Gastroesophageal sphincter (tissue), 4 donors: ENCODE results near the gene NAMPT. TPM values are rescaled to one million over a fixed set of nuclear protein-coding genes. Genes with fewer than 3 reads are reported as not detected.

ENCODE experiments used
- ATAC-seq: fragments of 150-250 bp; one replicate; pipeline ENCODE4 v1.9.1; 2016; ENCODE audit warnings: mild to moderate bottlenecking, moderate library complexity
- H3K27ac ChIP-seq, 4 donors: fragments of 200-600 bp; sonication (generic) in 3 of 4; 1 replicate in 3 of 4; 2 replicates in 1 of 4; pipeline ENCODE4 v1.5.1; 2016 to 2019
- H3K27me3 ChIP-seq: fragments of 200-600 bp; sonication (generic); one replicate; pipeline ENCODE4 v1.5.1; 2019
- H3K36me3 ChIP-seq, 2 donors: fragments of 200-600 bp; sonication (generic); one replicate each; pipeline ENCODE4 v1.5.1; 2019; ENCODE audit warnings: control low read depth in 1 of 2
- H3K4me1 ChIP-seq, 3 donors: fragments of 200-600 bp; sonication (generic); 1 replicate in 2 of 3; 2 replicates in 1 of 3; pipeline ENCODE4 v1.5.1; 2016 to 2019; ENCODE audit warnings: control low read depth in 2 of 3
- H3K4me3 ChIP-seq, 2 donors: fragments of 200-600 bp; sonication (generic); one replicate each; pipeline ENCODE4 v1.5.1; 2019; ENCODE audit warnings: mild to moderate bottlenecking in 1 of 2, moderate library complexity in 1 of 2
- H3K9me3 ChIP-seq, 3 donors: fragments of 200-600 bp; sonication (generic); one replicate each; pipeline ENCODE4 v1.5.1; 2017 to 2019; ENCODE audit warnings: control low read depth in 2 of 3
- EP300 ChIP-seq: sonication (generic); formaldehyde crosslinking; IDR thresholded peaks from one replicate; pipeline ENCODE4 v1.6.1; 2017; ENCODE audit warnings: antibody characterized with exemption, mild to moderate bottlenecking
- POLR2A ChIP-seq, 2 donors: fragments of 450-650 bp; IDR thresholded peaks; one replicate each; pipeline ENCODE4 v1.6.1; 2017; ENCODE audit warnings: antibody characterized with exemption in 2 of 2, mild to moderate bottlenecking in 2 of 2, moderate library complexity in 1 of 2
- POLR2AphosphoS5 ChIP-seq: sonication (generic); formaldehyde crosslinking; IDR thresholded peaks from one replicate; pipeline ENCODE4 v1.6.1; 2017; ENCODE audit warnings: antibody characterized with exemption
- whole genome bisulfite sequencing, 2 donors: methylation state at CpG; one replicate each; pipeline ENCODE4 v1.1.5; 2018; ENCODE audit warnings: low coverage in 1 of 2; 5-methylcytosine and 5-hydroxymethylcytosine counted together
- total RNA-seq, 4 donors: library from RNA; depleted of rRNA; stranded (reverse); fragments of >200 nt; gene quantifications; one replicate each; pipeline ENCODE4 v1.1.0, GENCODE V29; 2016
- TF ChIP-seq, protein P1 (sequence below), 4 experiments: fragments of 200-600 bp in 2 of 4; fragments of 450-650 bp in 2 of 4; sonication (generic) in 1 of 4; IDR thresholded peaks; one replicate each; pipeline ENCODE4 v1.5.1; 2017 to 2019; ENCODE audit warnings: antibody characterized with exemption in 4 of 4, mild to moderate bottlenecking in 2 of 4, moderate library complexity in 2 of 4

Gene NAMPT
- total RNA-seq, 4 donors from 2014 or later, result 63.1 to 611 (median 150) TPM

DNA sequence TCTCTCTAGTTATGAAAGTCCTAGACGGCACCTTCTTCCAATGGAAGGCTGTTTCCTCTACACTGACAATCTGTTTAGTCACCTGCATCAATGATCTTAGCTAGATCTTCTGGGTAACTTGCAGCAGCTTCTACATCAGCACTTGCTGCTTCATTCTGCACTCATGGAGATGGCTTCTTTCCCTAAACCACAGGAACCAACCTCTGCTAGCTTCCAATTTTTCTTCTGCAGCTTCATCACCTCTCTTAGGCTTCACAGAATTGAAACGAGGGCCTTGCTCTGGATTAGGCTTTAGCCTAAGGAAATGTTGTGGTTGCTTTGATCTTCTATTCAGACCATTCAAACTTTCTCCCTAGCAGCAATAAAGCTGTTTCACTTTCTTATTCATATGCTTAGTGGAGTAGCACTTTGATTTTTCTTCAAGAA lies 24.6 kb downstream of the NAMPT start:
- H3K9me3 ChIP-seq, result no peaks in the 10 kb centered on the region
- no peak for ATAC-seq
- peaks cover 4 to 84% of the 10 kb centered on the region in 2 donors for H3K36me3 ChIP-seq
- 61 to 90% methylated on average over 2 of the region's 2 CpGs for WGBS, 2 donors
- H3K4me3 ChIP-seq, result no peak overlapping the region
- TF ChIP-seq POLR2A (IDR thresholded peaks at IDR 0.05), result no peak
- peak; percentile 22 for TF ChIP-seq POLR2AphosphoS5
- no peaks in the 10 kb centered on the region for H3K4me1 ChIP-seq
- no peak overlapping the region for H3K27ac ChIP-seq
- no peaks in the 10 kb centered on the region for H3K27me3 ChIP-seq

DNA sequence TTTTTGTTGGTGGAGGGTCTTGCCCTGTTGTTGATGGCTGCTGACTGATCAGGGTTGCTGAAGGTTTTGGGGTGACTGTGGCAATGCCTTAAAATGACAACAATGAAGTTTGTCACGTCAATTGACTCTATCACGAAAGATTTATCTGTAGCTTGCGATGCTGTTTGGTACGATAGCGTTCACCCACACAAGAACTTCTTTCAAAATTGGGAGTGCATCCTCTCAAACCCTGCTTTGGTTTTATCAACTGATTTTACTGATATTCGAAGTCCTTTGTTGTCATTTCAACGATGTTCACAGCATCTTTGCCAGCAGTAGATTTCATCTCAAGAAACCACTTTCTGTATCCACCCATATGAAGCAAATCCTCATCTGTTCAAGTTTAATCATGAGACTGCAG lies 26.0 kb downstream of the NAMPT start:
- Histone ChIP-seq H3K9me3 (no peaks in the 10 kb centered on the region), H3K36me3 (peaks cover 4 to 84% of the 10 kb centered on the region in 2 donors), H3K27ac (no peak overlapping the region), H3K4me1 (no peaks in the 10 kb centered on the region), H3K4me3 (no peak overlapping the region), H3K27me3 (no peaks in the 10 kb centered on the region)
- TF ChIP-seq POLR2AphosphoS5 (no peak), EP300 (no peak), POLR2A (IDR thresholded peaks at IDR 0.05) (no peak)
- TF ChIP-seq, protein P1, sequence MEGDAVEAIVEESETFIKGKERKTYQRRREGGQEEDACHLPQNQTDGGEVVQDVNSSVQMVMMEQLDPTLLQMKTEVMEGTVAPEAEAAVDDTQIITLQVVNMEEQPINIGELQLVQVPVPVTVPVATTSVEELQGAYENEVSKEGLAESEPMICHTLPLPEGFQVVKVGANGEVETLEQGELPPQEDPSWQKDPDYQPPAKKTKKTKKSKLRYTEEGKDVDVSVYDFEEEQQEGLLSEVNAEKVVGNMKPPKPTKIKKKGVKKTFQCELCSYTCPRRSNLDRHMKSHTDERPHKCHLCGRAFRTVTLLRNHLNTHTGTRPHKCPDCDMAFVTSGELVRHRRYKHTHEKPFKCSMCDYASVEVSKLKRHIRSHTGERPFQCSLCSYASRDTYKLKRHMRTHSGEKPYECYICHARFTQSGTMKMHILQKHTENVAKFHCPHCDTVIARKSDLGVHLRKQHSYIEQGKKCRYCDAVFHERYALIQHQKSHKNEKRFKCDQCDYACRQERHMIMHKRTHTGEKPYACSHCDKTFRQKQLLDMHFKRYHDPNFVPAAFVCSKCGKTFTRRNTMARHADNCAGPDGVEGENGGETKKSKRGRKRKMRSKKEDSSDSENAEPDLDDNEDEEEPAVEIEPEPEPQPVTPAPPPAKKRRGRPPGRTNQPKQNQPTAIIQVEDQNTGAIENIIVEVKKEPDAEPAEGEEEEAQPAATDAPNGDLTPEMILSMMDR (IDR thresholded peaks at IDR 0.05), result no peak
- no peak for ATAC-seq
- WGBS, 2 donors, result 79 to 93% methylated on average over 7 of the region's 7 CpGs

DNA sequence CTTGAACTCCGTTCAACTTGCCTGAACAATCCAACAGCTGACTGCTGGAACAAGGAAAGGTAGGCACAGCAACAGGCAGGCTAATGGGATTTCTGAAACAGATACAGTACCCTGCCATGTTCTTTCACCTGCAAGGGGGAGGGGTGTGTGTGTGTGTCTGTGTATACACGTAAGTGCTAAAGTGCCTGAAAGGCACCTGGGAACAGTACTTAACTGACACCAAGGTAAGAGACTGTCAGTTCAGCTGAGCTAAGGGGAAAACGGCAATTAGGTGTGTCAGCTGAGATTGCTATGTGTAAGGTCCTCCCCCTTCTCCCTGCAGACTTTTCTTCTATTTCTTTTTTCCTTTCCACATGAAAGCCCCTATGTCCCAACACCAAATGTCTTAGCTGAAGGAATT lies 27.0 kb downstream of the NAMPT start:
- ATAC-seq, result no peak

DNA sequence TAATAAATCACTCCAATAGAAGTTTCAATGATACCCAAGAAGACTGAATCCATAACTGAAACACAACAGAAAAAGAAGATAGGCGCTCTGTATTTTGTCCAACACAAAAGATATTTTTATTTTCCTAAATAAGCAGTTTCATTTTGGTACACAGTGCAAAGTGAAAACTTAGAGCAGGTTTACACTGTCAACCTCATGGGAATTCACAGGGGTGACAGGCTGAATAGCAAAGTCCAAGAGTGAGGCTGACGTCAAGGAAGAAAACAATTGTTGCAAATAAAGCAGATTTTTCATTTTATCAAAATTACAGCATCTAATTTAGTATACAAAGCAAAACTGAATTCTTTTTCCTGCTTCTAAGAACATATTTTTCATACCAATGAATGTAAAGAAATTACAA lies 28.6 kb downstream of the NAMPT start:
- WGBS, 2 donors, result 100% methylated on average over 1 to 2 of the region's 2 CpGs
- H3K27ac ChIP-seq, result no peak overlapping the region
- no peaks in the 10 kb centered on the region for H3K4me1 ChIP-seq
- no peak for ATAC-seq
- H3K9me3 ChIP-seq, result no peaks in the 10 kb centered on the region
- no peaks in the 10 kb centered on the region for H3K27me3 ChIP-seq
- no peak overlapping the region for H3K4me3 ChIP-seq
- peaks cover 8 to 90% of the 10 kb centered on the region in 2 donors for H3K36me3 ChIP-seq
- no peak for TF ChIP-seq EP300
- TF ChIP-seq POLR2AphosphoS5, result no peak
- TF ChIP-seq, protein P1 (IDR thresholded peaks at IDR 0.05), result no peak
- TF ChIP-seq POLR2A (IDR thresholded peaks at IDR 0.05), result no peak

More for the DNA sequence above, 27.0 kb downstream of the NAMPT start:
- Histone ChIP-seq H3K27ac (no peak overlapping the region), H3K4me3 (no peak overlapping the region), H3K4me1 (no peaks in the 10 kb centered on the region), H3K9me3 (no peaks in the 10 kb centered on the region), H3K27me3 (no peaks in the 10 kb centered on the region), H3K36me3 (peaks cover 0 to 84% of the 10 kb centered on the region in 2 donors)
- WGBS, 2 donors, result 73 to 90% methylated on average over 3 of the region's 3 CpGs
- TF ChIP-seq EP300 (no peak), POLR2A (IDR thresholded peaks at IDR 0.05) (no peak), POLR2AphosphoS5 (no peak)
- TF ChIP-seq, protein P1 (IDR thresholded peaks at IDR 0.05), result no peak

DNA sequence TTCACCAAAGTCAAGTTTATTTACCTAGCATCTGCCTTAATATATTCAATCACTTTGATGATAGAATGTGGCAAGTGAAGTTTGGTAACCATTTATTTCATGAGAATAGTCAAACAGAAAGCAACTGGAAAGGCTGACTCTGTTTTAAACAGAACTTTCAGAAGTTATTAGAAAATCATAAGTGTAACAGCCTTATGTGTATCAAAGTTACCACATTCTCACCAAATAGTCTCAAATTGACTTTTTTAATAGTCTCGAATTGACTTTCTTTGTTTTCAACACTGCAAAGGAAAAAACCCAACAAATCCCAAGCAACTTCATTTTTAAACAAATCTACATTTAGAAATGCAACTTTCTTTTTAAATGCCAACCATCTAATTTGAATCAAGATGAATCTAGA lies 29.5 kb downstream of the NAMPT start:
- WGBS, 2 donors, result 87 to 100% methylated on average over 1 of the region's 1 CpG
- ATAC-seq, result no peak
- no peak overlapping the region for H3K4me3 ChIP-seq
- H3K27ac ChIP-seq, result no peak overlapping the region
- H3K9me3 ChIP-seq, result no peaks in the 10 kb centered on the region
- peaks cover 8 to 86% of the 10 kb centered on the region in 2 donors for H3K36me3 ChIP-seq
- TF ChIP-seq POLR2A (IDR thresholded peaks at IDR 0.05) (no peak), POLR2AphosphoS5 (no peak), EP300 (no peak)
- no peaks in the 10 kb centered on the region for H3K4me1 ChIP-seq
- H3K27me3 ChIP-seq, result no peaks in the 10 kb centered on the region

DNA sequence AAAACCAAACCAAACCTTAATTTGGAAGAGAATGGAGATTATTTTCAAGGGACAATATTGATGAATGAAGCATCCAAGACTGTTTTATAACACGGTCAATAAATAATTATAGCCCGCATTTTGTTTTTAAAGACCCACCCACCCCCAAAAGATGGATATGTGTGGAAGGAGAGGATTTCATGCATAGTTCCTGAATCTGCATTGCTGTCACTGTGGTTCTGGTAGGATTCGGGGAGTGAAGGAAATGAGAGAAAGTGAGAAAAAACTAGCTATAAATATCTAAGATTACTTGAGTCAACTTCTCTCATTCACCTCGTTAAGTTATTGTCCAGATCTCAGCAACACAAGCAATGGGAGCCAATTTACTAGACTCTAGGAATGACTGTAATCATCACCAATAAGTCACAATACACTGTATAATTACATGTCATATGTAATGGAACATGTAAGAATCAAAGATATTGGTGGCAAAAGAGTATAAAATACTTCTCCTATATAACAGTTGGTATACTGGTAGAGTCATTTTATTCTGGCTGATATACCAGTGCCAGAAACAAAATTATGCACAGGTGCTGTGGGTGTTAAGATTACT lies 30.2 kb downstream of the NAMPT start:
- TF ChIP-seq EP300 (no peak), POLR2A (IDR thresholded peaks at IDR 0.05) (no peak), POLR2AphosphoS5 (no peak)
- TF ChIP-seq, protein P1 (IDR thresholded peaks at IDR 0.05), result no peak
- H3K27ac ChIP-seq, result no peak overlapping the region
- H3K27me3 ChIP-seq, result no peaks in the 10 kb centered on the region
- H3K4me1 ChIP-seq, result no peaks in the 10 kb centered on the region
- H3K9me3 ChIP-seq, result no peaks in the 10 kb centered on the region
- ATAC-seq, result no peak
- H3K4me3 ChIP-seq, result no peak overlapping the region
- H3K36me3 ChIP-seq, result peaks cover 8 to 80% of the 10 kb centered on the region in 2 donors
- WGBS, 2 donors, result 87 to 89% methylated on average over 3 to 4 of the region's 4 CpGs
